Activated CD4-positive, alpha-beta T cell treated with anti-CD3 and anti-CD28 coated beads for 1 hour (primary cell): ENCODE measurements around the gene RNF125.
A peak's percentile ranks its signal among the peaks of the same experiment; 100 is the strongest.
"Not testable (repeated sequence)": the region's sequence is repeated elsewhere in the genome, so short reads cannot be mapped to it uniquely, and the experiment has no call there.

ENCODE experiments used
- DNase-seq: peaks from one replicate; pipeline ENCODE4 v3.0.0-alpha.2; 2020

RNF125 gene

GRCh38 chr18:32018331-32019250 is at the start of gene RNF125:
Gene RNF125 (plus strand): TSS chr18:32018825. CDS start chr18:32018864, 39 bp downstream.
- DNase-seq = peak; percentile 80

GRCh38 chr18:31970617-31971016 is 48.0 kb upstream of the RNF125 start:
- DNase-seq = no peak

- DNase-seq = no peak
These were observed 44.6 kb upstream of the RNF125 start for GRCh38 chr18:31973929-31974546.

- DNase-seq = no peak
These were observed 42.4 kb upstream of the RNF125 start for GRCh38 chr18:31976242-31976641.

GRCh38 chr18:31977270-31977872 is 41.3 kb upstream of the RNF125 start:
- no peak for DNase-seq

- no peak for DNase-seq
These were observed 40.0 kb upstream of the RNF125 start for GRCh38 chr18:31978616-31979015.

- no peak for DNase-seq
These were observed 38.9 kb upstream of the RNF125 start for GRCh38 chr18:31979714-31980113.

- no peak for DNase-seq
These were observed 37.8 kb upstream of the RNF125 start for GRCh38 chr18:31980863-31981262.

- no peak for DNase-seq
These were observed 35.6 kb upstream of the RNF125 start for GRCh38 chr18:31983020-31983419.

GRCh38 chr18:31983976-31984375 is 34.6 kb upstream of the RNF125 start:
- DNase-seq = no peak

GRCh38 chr18:31990823-31991222 is 27.8 kb upstream of the RNF125 start:
- DNase-seq = no peak

GRCh38 chr18:31996007-31996406 is 22.6 kb upstream of the RNF125 start:
- no peak for DNase-seq

- no peak for DNase-seq
These were observed 19.7 kb upstream of the RNF125 start for GRCh38 chr18:31998880-31999412.

GRCh38 chr18:32001141-32001540 is 17.5 kb upstream of the RNF125 start:
- DNase-seq = not testable (repeated sequence)

GRCh38 chr18:32003822-32004221 is 14.8 kb upstream of the RNF125 start:
- DNase-seq = not testable (repeated sequence)

- DNase-seq = no peak
These were observed 8.4 kb upstream of the RNF125 start for GRCh38 chr18:32010124-32010721.

GRCh38 chr18:32011193-32011592 is 7.4 kb upstream of the RNF125 start:
- DNase-seq = no peak

- peak; percentile 31 for DNase-seq
These were observed 775 bp downstream of the RNF125 start for GRCh38 chr18:32019251-32019948.

- DNase-seq = not testable (repeated sequence)
These were observed 1.5 kb downstream of the RNF125 start for GRCh38 chr18:32019949-32020625.

GRCh38 chr18:32021756-32022564 is 3.3 kb downstream of the RNF125 start:
- no peak for DNase-seq

GRCh38 chr18:32025744-32026143 is 7.1 kb downstream of the RNF125 start:
- DNase-seq = no peak
